Memory B cell (primary cell): ENCODE results near the gene PDE6D.
"Not testable (repeated sequence)": the region's sequence is repeated elsewhere in the genome, so short reads cannot be mapped to it uniquely, and the experiment has no call there.

Experiments used
- ATAC-seq: fragments of 150-1000 bp; cut with Tn5 transposase; 2 replicates; pipeline ENCODE4 v1.10.0; 2021; ENCODE audit warnings: low read depth, mild to moderate bottlenecking, moderate library complexity
- DNase-seq, 2 donors: peaks; one replicate each; pipeline ENCODE4 v3.0.0; 2022; ENCODE audit warnings: low spot score in 2 of 2
- H3K27ac Mint-ChIP-seq: one replicate; pipeline ENCODE4 v1.8.0; 2022; ENCODE audit warnings: mild to moderate bottlenecking, moderate library complexity, mixed read lengths
- H3K27me3 Mint-ChIP-seq: one replicate; pipeline ENCODE4 v1.8.0; 2022; ENCODE audit warnings: mixed read lengths
- H3K36me3 Mint-ChIP-seq: one replicate; pipeline ENCODE4 v1.8.0; 2022; ENCODE audit warnings: mild to moderate bottlenecking, mixed read lengths
- H3K4me1 Mint-ChIP-seq: one replicate; pipeline ENCODE4 v1.8.0; 2022; ENCODE audit warnings: mixed read lengths
- H3K4me3 Mint-ChIP-seq: one replicate; pipeline ENCODE4 v1.8.0; 2022; ENCODE audit warnings: mild to moderate bottlenecking, moderate library complexity, mixed read lengths
- H3K9me3 Mint-ChIP-seq: one replicate; pipeline ENCODE4 v1.8.0; 2022; ENCODE audit warnings: mixed read lengths

Gene PDE6D

GRCh38 chr2:231718799-231719198 lies 62.3 kb downstream of the PDE6D start:
- no peak overlapping the region for H3K27ac Mint-ChIP-seq
- H3K27me3 Mint-ChIP-seq = no peaks in the 10 kb centered on the region
- H3K4me3 Mint-ChIP-seq = no peak overlapping the region

DNA sequence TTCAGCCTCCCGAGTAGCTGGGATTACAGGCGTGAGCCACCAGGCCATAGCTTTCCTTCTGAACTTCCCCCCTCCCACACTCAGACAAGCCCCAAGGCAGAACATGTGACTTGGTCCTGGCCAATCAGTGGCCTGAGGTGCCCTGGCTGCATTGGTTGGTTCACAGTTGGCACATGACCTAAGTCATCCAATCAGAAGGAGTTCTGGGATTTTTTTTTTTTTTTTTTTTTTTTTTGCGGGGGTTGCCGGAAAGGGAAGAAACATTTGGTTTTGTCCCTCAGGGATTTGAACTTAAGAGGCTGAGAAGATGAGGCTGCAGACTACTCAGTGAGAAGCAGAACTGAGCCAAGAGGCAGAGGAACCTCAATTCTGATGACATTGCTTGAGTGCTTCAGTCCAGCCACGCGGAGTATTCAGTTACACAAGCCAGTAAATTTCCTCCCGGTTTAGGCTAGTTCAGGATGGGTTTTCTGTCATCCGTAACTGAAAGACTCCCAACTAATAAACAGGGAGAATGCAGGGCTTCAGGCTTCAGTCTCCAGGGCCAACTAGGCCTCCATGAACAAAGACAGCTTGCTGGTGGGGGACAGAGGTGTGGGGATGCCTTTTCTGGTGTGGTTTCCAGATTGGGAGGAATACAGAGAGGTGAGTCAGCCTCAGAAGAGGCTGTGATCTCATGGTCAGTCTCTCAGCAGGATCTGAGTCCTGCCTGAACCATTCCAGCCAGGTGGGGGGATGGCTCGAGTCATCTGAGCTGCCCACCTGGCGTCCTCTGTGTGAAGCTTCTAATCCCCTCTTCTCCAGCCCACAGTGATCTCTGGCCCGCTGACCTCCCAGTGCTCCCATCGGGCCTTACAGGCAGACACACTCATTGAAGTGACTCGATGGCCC lies 63.6 kb downstream of the PDE6D start:
- Mint-ChIP-seq H3K27me3 (no peaks in the 10 kb centered on the region), H3K27ac (peak overlapping the region; percentile 65), H3K4me3 (no peak overlapping the region), H3K9me3 (no peaks in the 10 kb centered on the region), H3K4me1 (peaks cover 40% of the 10 kb centered on the region), H3K36me3 (peaks cover 10% of the 10 kb centered on the region)
- DNase-seq (peak in 1 of 2 donors; percentile 38), ATAC-seq (peak; percentile 40)

More at GRCh38 chr2:231718799-231719198, 62.3 kb downstream of the PDE6D start:
- ATAC-seq = no peak
- Mint-ChIP-seq H3K36me3 (peaks cover 3% of the 10 kb centered on the region), H3K9me3 (no peaks in the 10 kb centered on the region), H3K4me1 (peaks cover 32% of the 10 kb centered on the region)
- DNase-seq = no peak

GRCh38 chr2:231716666-231717280 lies 64.3 kb downstream of the PDE6D start:
- Mint-ChIP-seq H3K9me3 (no peaks in the 10 kb centered on the region), H3K36me3 (peaks cover 16% of the 10 kb centered on the region), H3K27ac (peak overlapping the region; percentile 65), H3K4me1 (peaks cover 48% of the 10 kb centered on the region), H3K4me3 (no peak overlapping the region), H3K27me3 (no peaks in the 10 kb centered on the region)
- ATAC-seq (no peak), DNase-seq (no peak)

- H3K27me3 Mint-ChIP-seq = no peaks in the 10 kb centered on the region
- H3K9me3 Mint-ChIP-seq = no peaks in the 10 kb centered on the region
- H3K4me3 Mint-ChIP-seq = no peak overlapping the region
- H3K27ac Mint-ChIP-seq = peak overlapping the region; percentile 96
- H3K4me1 Mint-ChIP-seq = peaks cover 50% of the 10 kb centered on the region
- ATAC-seq (no peak), DNase-seq (peak in 1 of 2 donors; percentile 34)
- H3K36me3 Mint-ChIP-seq = peaks cover 21% of the 10 kb centered on the region
Observed at GRCh38 chr2:231715988-231716616, 65.0 kb downstream of the PDE6D start.

DNA sequence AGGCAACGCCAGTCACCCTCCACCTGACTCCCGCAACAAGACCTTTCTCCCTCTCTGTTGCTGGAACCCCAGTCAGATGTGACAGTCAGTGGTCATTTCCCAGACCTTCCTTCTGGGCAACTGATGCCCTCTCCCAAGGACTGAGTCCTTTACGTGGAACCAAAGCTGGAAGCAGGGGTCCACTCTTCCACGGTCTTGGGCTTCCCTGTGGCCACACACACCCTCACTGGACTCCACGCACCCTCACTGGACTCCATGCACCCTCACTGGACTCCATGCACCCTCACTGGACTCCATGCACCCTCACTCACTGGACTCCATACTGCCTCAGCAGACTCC lies 65.6 kb downstream of the PDE6D start:
- no peaks in the 10 kb centered on the region for H3K27me3 Mint-ChIP-seq
- DNase-seq (no peak), ATAC-seq (no peak)
- H3K36me3 Mint-ChIP-seq = peaks cover 22% of the 10 kb centered on the region
- no peaks in the 10 kb centered on the region for H3K9me3 Mint-ChIP-seq
- H3K4me3 Mint-ChIP-seq = no peak overlapping the region
- H3K27ac Mint-ChIP-seq = peak overlapping the region; percentile 96
- peaks cover 44% of the 10 kb centered on the region for H3K4me1 Mint-ChIP-seq

DNA sequence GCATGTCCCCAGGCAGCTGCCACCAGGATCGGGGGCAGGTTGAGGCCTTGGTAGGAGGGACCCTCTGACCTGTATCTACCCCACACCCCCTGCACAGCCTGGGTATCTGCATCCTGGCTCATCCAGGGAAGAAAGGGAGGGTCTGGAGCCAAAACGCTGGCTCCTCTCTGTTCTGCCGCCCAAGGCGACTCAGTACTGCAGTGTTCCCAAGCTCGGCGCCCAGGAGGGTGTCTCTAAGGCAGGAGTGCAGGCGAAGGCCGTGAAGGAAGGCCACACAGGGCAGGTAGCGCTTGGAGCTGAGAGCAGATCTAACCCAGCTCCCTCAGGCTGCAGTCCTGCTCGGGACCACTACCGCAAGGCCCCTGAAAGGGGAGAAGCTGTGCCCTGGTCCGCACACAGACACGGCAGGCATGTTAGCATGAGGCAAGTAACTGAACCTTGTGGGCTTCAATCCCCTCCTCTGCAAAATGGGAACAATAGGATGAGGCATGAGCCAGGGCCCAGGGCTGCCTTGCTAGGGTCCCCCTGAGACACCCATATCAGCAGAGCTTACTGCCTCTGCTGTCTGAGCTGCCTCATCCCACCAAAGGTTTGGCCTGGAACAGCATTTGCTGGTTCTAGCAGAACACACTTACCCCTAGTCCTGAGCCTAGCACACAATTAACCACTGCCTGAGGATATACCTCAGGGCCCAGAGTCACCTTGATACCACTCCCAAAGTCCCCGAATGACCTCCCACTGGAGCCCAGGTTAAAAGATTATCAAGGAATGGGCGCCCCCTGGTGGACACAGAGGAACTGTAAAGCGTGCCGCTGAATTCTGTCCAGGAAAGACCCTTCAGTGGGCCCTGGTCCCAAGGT lies 66.2 kb downstream of the PDE6D start:
- peaks cover 44% of the 10 kb centered on the region for H3K4me1 Mint-ChIP-seq
- ATAC-seq (no peak), DNase-seq (peak; percentile 78 to 87)
- peaks cover 22% of the 10 kb centered on the region for H3K36me3 Mint-ChIP-seq
- H3K27ac Mint-ChIP-seq = peak overlapping the region; percentile 96
- no peaks in the 10 kb centered on the region for H3K9me3 Mint-ChIP-seq
- H3K4me3 Mint-ChIP-seq = no peak overlapping the region
- H3K27me3 Mint-ChIP-seq = no peaks in the 10 kb centered on the region

- DNase-seq (peak; percentile 92 to 96), ATAC-seq (peak; percentile 19)
- Mint-ChIP-seq H3K4me1 (peaks cover 44% of the 10 kb centered on the region), H3K27ac (peak overlapping the region; percentile 96), H3K27me3 (no peaks in the 10 kb centered on the region), H3K36me3 (peaks cover 24% of the 10 kb centered on the region), H3K4me3 (peak overlapping the region; percentile 34), H3K9me3 (no peaks in the 10 kb centered on the region)
Observed at GRCh38 chr2:231713730-231714638, 67.1 kb downstream of the PDE6D start.

DNA sequence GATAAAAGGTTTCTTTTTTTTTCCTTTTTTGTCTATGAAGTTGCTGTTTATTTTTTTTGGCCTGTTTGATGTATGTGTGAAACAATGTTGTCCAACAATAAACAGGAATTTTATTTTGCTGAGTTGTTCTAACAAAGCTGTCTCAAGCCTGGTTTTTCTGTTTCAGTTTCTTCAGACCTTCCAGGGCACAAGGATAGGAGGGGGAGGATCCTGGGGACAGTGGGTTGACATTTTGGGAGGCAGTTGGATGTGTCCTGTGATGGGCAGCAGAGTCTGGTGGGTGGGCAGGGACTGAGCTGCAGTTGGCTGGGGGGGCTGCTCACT lies 67.7 kb downstream of the PDE6D start:
- H3K4me3 Mint-ChIP-seq = peak overlapping the region; percentile 34
- H3K27me3 Mint-ChIP-seq, ATAC-seq, DNase-seq, H3K9me3 Mint-ChIP-seq: not testable (repeated sequence)
- peak overlapping the region; percentile 96 for H3K27ac Mint-ChIP-seq
- H3K36me3 Mint-ChIP-seq = peaks cover 24% of the 10 kb centered on the region
- H3K4me1 Mint-ChIP-seq = peaks cover 44% of the 10 kb centered on the region

GRCh38 chr2:231712451-231713021 lies 68.5 kb downstream of the PDE6D start:
- H3K9me3 Mint-ChIP-seq, H3K27me3 Mint-ChIP-seq: not testable (repeated sequence)
- H3K36me3 Mint-ChIP-seq = peaks cover 24% of the 10 kb centered on the region
- ATAC-seq (peak; percentile 12), DNase-seq (peak; percentile 63 to 69)
- H3K4me3 Mint-ChIP-seq = peak overlapping the region; percentile 84
- peaks cover 43% of the 10 kb centered on the region for H3K4me1 Mint-ChIP-seq
- peak overlapping the region; percentile 100 for H3K27ac Mint-ChIP-seq

- no peaks in the 10 kb centered on the region for H3K27me3 Mint-ChIP-seq
- DNase-seq (peak; percentile 30 to 44), ATAC-seq (no peak)
- H3K36me3 Mint-ChIP-seq = peaks cover 24% of the 10 kb centered on the region
- H3K4me1 Mint-ChIP-seq = peaks cover 39% of the 10 kb centered on the region
- peak overlapping the region; percentile 84 for H3K4me3 Mint-ChIP-seq
- H3K9me3 Mint-ChIP-seq = no peaks in the 10 kb centered on the region
- peak overlapping the region; percentile 100 for H3K27ac Mint-ChIP-seq
Observed at GRCh38 chr2:231711677-231712450, 69.2 kb downstream of the PDE6D start.

- no peak for DNase-seq
- H3K9me3 Mint-ChIP-seq = no peaks in the 10 kb centered on the region
- peaks cover 24% of the 10 kb centered on the region for H3K36me3 Mint-ChIP-seq
- H3K4me1 Mint-ChIP-seq = peaks cover 41% of the 10 kb centered on the region
- ATAC-seq = no peak
- H3K27ac Mint-ChIP-seq = peak overlapping the region; percentile 100
- peak overlapping the region; percentile 84 for H3K4me3 Mint-ChIP-seq
- no peaks in the 10 kb centered on the region for H3K27me3 Mint-ChIP-seq
Observed at GRCh38 chr2:231710799-231711676, 70.0 kb downstream of the PDE6D start.
